ENCODE measurements around the gene STEAP1.
"Not testable (repeated sequence)": the region's sequence is repeated elsewhere in the genome, so short reads cannot be mapped to it uniquely, and the experiment has no call there.

The STEAP1 gene

GRCh38 chr7:90153943-90154771, at the start of gene STEAP1:
Gene STEAP1 (plus strand): TSS chr7:90154469. CDS start chr7:90159789, 5,320 bp downstream.
- DNase-seq (ENCODE audit: low read depth), result peak; percentile 57

GRCh38 chr7:90114972-90115371, 39.3 kb upstream of the STEAP1 start:
- DNase-seq (ENCODE audit: low read depth), result not testable (repeated sequence)

GRCh38 chr7:90118551-90119177, 35.6 kb upstream of the STEAP1 start:
- not testable (repeated sequence) for DNase-seq (ENCODE audit: low read depth)

GRCh38 chr7:90119178-90119971, 34.9 kb upstream of the STEAP1 start:
- DNase-seq (ENCODE audit: low read depth), result peak; percentile 10

- DNase-seq (ENCODE audit: low read depth), result not testable (repeated sequence)
Observed at GRCh38 chr7:90120205-90120604, 34.1 kb upstream of the STEAP1 start.

GRCh38 chr7:90131746-90132145, 22.5 kb upstream of the STEAP1 start:
- not testable (repeated sequence) for DNase-seq (ENCODE audit: low read depth)

- not testable (repeated sequence) for DNase-seq (ENCODE audit: low read depth)
Observed at GRCh38 chr7:90147079-90147960, 6.9 kb upstream of the STEAP1 start.

- not testable (repeated sequence) for DNase-seq (ENCODE audit: low read depth)
Observed at GRCh38 chr7:90149428-90149827, 4.8 kb upstream of the STEAP1 start.

GRCh38 chr7:90151884-90152283, 2.4 kb upstream of the STEAP1 start:
- DNase-seq (ENCODE audit: low read depth), result not testable (repeated sequence)

- peak; percentile 56 for DNase-seq (ENCODE audit: low read depth)
Observed at GRCh38 chr7:90152642-90153253, 1.5 kb upstream of the STEAP1 start.

- no peak for DNase-seq (ENCODE audit: low read depth)
Observed at GRCh38 chr7:90155206-90155605, 937 bp downstream of the STEAP1 start.

- DNase-seq (ENCODE audit: low read depth), result peak; percentile 74
Observed at GRCh38 chr7:90157331-90157730, 3.1 kb downstream of the STEAP1 start.

- not testable (repeated sequence) for DNase-seq (ENCODE audit: low read depth)
Observed at GRCh38 chr7:90157761-90158350, 3.6 kb downstream of the STEAP1 start.

- DNase-seq (ENCODE audit: low read depth), result no peak
Observed at GRCh38 chr7:90163534-90163933, 9.3 kb downstream of the STEAP1 start.

- DNase-seq (ENCODE audit: low read depth), result no peak
Observed at GRCh38 chr7:90165724-90166123, 11.5 kb downstream of the STEAP1 start.

- no peak for DNase-seq (ENCODE audit: low read depth)
Observed at GRCh38 chr7:90166153-90166552, 11.9 kb downstream of the STEAP1 start.

GRCh38 chr7:90167361-90167760, 13.1 kb downstream of the STEAP1 start:
- DNase-seq (ENCODE audit: low read depth), result no peak

- no peak for DNase-seq (ENCODE audit: low read depth)
Observed at GRCh38 chr7:90169891-90170290, 15.6 kb downstream of the STEAP1 start.

- no peak for DNase-seq (ENCODE audit: low read depth)
Observed at GRCh38 chr7:90172121-90172520, 17.9 kb downstream of the STEAP1 start.

- no peak for DNase-seq (ENCODE audit: low read depth)
Observed at GRCh38 chr7:90172624-90173023, 18.4 kb downstream of the STEAP1 start.
